Liver (tissue), 3 donors: Measurements from ENCODE around the gene COCH.

Experiments
- ATF3 ChIP-seq: IDR thresholded peaks from 2 replicates; pipeline ENCODE4 v1.6.1; 2016; ENCODE audit warnings: antibody characterized with exemption
- CTCF ChIP-seq: fragments of 150-350 bp; IDR thresholded peaks from 2 replicates; pipeline ENCODE4 v1.5.1; 2017; ENCODE audit warnings: improper control_type of control experiment, low read depth, low read length; ENCODE audit not compliant: missing input control
- RAD21 ChIP-seq, 2 donors: IDR thresholded peaks; 2 replicates each; pipeline ENCODE4 v1.6.1; 2016; ENCODE audit warnings: antibody characterized with exemption in 2 of 2, mild to moderate bottlenecking in 2 of 2
- REST ChIP-seq: IDR thresholded peaks from 2 replicates; pipeline ENCODE4 v1.6.1; 2016; ENCODE audit warnings: antibody characterized with exemption, mild to moderate bottlenecking
- SP1 ChIP-seq: IDR thresholded peaks from 2 replicates; pipeline ENCODE4 v1.6.1; 2018; ENCODE audit warnings: antibody characterized with exemption, mild to moderate bottlenecking
- ZBTB33 ChIP-seq: IDR thresholded peaks from 2 replicates; pipeline ENCODE4 v1.6.1; 2016; ENCODE audit warnings: antibody characterized with exemption
- donor health status: healthy.
- donor health status: healthy.

GRCh38 chr14:30829853-30830252, 44.5 kb upstream of the COCH start:
- TF ChIP-seq RAD21 (IDR thresholded peaks at IDR 0.05) (no peak), CTCF (no peak), SP1 (no peak), ZBTB33 (no peak), REST (no peak), ATF3 (no peak)
